HG02973 (cell line): Measurements from ENCODE around the gene KIF4B.
A peak's percentile ranks its signal among the peaks of the same experiment; 100 is the strongest.

ENCODE experiments used
- ATAC-seq: cut with Tn5 transposase; IDR thresholded peaks from one replicate; pipeline ENCODE4 v1.9.1; 2021; ENCODE audit warnings: moderate library complexity; ENCODE audit not compliant: unreplicated experiment

Gene KIF4B

GRCh38 chr5:155050384-155051019 lies 36.9 kb downstream of the KIF4B start:
- no peak for ATAC-seq

DNA sequence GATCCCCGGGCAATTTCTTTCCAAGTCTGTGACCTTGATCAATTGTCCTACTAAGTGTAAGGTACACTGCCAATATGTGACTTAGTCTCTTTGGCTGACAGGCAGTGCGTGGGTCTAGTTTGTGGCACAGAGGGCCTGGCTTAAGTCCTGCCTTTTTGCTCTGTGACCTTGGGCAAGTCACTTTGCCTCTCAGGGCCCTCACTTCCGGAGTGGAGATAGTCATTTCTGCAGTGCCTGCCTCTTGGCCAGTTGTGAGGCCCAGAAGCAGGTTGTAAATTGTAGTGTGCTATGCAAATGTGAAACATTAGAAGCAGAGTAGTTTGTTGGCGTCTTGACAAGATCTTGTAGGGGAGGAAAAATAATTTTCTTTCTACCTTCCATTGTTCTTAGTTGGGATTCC lies 39.0 kb downstream of the KIF4B start:
- ATAC-seq = no peak

DNA sequence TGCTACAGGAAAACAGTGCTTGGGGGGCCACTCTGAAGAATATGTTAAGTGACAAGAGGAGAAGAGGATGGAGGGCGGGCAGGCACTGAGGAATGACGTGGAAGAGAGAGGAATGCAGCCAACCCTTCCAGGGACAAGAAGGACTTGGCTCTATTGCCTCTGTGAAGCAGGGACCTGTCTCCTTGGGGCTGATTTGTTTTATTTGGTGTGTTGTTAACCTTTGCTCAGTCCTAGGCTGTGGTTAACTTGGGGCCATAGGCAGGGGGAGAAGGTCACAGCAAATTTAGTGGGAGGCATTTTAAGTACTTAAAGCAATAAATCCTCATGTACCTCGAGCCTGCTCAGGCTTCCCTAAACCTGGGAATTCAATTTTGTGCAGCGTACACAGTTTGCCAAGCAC lies 39.9 kb downstream of the KIF4B start:
- no peak for ATAC-seq

DNA sequence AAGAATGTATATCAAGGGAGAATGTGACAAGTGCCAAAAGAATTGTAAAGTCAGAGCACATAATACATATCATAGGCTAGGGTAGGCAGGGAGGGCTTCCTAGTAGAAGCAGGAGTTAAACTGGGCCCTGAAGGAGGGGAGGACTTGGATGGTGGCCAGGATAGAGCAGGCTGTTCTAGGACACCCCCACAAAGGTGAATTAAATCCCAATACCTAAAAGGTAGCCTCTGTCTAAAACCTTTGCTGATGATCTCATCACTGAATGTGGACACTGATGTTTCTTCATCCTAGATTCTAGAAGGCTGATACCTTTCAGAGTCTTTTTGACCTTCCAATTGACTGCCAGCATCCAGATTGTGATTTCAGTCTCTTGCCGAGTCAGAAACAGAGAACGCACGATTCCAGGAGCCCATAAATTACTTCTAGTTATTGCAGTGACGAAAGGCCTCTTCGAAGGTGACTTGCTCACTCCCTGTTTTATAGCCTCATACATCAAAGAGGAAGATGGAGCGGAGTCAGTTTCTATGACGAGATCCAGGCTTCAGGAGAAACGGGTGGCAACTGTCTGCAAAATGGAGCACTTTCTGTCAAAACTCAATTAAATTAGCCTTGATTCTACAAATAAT lies 43.2 kb downstream of the KIF4B start:
- ATAC-seq = no peak

DNA sequence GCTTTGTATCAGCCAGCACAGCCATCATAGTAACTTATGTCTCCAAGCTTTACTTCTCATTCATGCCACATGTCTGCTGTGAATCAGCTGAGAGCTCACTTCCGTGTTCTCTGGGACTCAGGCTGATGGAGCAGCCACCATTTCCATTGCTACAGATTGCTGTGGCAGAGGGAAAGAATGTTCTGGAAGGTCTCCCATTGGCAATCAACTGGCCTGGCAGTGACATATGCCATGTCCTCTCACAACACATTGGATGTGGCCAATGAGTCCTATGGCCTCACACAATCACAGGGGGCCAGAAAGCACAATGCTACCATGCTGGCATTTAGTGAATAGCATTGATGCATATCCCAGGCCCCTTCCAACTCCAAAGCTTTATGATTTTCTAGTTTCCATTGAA lies 44.1 kb downstream of the KIF4B start:
- ATAC-seq = no peak

DNA sequence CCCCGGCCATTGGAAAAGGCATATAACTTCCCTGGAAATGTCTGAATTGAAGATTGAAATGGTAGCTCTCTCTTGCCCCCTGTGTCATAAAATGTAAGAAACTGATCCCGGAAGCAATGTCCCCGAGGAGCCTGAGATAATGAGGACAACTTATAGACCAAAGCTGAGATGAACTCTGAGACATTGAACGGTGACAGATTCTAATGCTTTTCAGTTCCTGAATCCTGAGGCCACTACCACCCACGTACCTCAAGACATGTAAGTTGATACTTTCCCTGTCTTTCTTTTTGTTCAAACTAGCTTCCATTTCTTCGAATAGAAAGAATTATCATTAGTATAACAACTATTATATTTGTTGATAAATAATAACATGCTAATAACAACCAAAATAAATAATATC lies 51.0 kb downstream of the KIF4B start:
- peak; percentile 67 for ATAC-seq

GRCh38 chr5:155066886-155067595 lies 53.5 kb downstream of the KIF4B start:
- no peak for ATAC-seq
